GM18858 (cell line): ENCODE measurements around the gene SLC26A8.
"Not testable (repeated sequence)": the region's sequence is repeated elsewhere in the genome, so short reads cannot be mapped to it uniquely, and the experiment has no call there.

ENCODE experiments used
- ATAC-seq: cut with Tn5 transposase; IDR thresholded peaks from one replicate; pipeline ENCODE4 v1.9.1; 2021; ENCODE audit not compliant: unreplicated experiment

The SLC26A8 gene

GRCh38 chr6:36050947-36051710 is 26.7 kb upstream of the SLC26A8 start:
- ATAC-seq: no peak

DNA sequence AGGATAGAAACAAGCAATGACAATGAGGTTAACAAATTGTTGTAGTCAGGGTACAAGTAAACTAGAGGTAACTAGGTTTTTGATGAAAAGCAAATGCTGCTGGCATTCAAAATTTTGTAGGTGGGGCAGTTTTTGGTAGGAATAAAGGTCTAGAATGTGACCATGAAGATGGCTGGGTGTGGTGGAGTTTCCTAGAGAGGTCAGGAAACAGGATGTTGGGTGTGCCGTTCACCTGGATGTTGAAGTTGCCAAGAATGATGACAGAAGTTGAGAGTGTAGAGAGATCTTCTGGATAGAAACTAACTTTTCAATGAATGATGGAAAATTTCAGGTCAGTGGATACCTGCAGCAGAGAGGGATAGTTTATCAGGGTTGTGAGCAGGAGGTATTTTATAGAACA is 25.9 kb upstream of the SLC26A8 start:
- ATAC-seq: no peak

- ATAC-seq: no peak
Measured at GRCh38 chr6:36049582-36049981, 25.1 kb upstream of the SLC26A8 start.

GRCh38 chr6:36042618-36043260 is 18.3 kb upstream of the SLC26A8 start:
- no peak for ATAC-seq

- ATAC-seq: no peak
Measured at GRCh38 chr6:36040958-36041357, 16.5 kb upstream of the SLC26A8 start.

GRCh38 chr6:36039112-36039511 is 14.7 kb upstream of the SLC26A8 start:
- ATAC-seq: no peak

DNA sequence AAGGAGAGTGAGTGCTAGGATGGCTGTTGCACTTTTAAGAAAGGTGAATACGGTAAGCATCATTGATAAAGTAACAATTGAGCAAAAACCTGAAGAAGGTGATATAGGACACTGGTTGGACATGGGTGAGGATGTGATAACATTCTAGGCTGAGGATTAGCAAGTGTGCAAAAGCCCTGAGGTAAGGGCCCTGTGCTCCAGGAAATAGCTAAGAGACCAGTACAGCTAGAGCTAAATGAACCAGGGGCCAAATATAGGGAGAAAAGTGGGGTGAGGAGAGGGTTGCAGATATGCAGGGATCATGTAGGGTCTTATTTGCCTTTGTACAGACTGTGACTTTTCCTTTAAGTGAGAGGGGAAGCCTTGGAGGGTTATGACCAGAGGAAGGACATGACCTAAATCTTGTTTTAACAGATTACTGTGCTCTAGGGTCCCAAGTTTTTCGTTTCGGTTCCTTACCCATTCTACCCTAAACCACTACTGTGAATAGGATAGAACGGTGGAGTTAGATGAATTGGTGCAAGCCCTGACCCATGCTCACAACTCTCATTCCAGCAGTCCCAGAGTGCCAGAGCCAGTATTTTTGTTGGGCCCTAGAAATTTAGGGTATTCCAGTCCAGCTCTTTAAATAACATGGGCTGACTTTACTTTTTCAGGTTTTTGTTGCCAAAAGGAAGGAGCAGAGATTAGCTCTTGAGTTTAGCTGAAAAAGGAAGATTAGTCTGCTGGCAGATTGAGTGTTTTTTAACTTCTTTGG is 13.9 kb upstream of the SLC26A8 start:
- no peak for ATAC-seq

- ATAC-seq: no peak
Measured at GRCh38 chr6:36035225-36035624, 10.8 kb upstream of the SLC26A8 start.

- ATAC-seq: no peak
Measured at GRCh38 chr6:36034441-36034840, 10.0 kb upstream of the SLC26A8 start.

GRCh38 chr6:36033935-36034334 is 9.5 kb upstream of the SLC26A8 start:
- ATAC-seq: no peak

DNA sequence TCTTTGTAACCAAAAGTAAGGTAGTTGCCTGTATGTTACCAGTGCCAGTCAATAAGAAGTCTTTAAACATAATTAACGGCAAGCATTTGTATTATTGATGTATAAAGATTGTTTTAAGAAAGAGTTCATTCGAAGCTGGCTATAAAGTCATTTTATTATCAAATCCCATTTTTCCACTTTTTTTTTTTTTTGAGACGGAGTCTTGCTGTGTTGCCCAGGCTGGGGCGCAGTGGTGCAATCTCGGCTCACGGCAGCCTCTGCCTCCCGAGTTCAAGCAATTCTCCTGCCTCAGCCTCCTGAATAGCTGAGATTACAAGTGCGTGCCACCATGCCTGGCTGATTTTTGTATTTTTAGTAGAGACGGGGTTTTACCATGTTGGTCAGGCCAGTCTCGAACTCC is 8.7 kb upstream of the SLC26A8 start:
- not testable (repeated sequence) for ATAC-seq

DNA sequence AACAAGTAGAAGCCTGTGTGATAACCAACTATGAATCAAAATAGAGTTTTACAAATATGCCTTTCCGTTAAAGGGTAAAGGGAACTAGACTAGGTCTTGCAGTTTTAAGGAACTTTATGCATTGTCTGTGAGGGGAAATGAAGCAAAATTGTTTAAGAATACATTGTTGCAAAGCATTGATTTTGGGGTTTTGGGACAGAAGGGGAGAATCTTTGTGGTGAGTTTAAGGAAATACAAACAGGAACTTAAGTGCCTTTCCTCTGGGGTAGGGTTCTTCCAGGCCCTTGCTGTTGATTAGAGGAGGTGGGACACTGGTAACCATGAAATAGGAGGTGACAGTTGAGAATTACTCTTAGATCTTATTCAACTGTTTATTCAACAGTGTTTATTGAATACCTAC is 7.8 kb upstream of the SLC26A8 start:
- ATAC-seq: no peak

GRCh38 chr6:36029464-36029863 is 5.0 kb upstream of the SLC26A8 start:
- no peak for ATAC-seq

DNA sequence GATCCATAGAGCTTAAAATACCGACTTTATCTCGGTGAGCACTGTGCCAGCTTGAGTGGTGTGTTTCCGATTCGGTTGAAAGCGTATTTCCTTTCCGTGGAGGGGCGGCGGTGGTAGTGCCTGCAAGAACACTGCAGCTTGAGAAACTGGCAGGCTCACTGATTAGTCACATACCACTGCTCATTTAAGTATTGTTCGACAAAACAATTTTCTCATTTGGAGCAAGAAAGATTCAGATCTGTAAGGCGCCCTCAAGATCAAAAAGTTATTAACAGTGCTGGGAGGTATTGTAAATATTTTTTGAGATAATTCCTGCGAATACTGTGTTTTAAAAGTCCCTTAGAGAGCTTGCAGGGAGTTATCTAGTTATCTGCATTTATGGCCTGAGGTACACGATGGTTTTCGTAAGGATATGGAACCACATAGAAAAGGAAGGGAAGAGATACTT is 4.5 kb upstream of the SLC26A8 start:
- no peak for ATAC-seq

DNA sequence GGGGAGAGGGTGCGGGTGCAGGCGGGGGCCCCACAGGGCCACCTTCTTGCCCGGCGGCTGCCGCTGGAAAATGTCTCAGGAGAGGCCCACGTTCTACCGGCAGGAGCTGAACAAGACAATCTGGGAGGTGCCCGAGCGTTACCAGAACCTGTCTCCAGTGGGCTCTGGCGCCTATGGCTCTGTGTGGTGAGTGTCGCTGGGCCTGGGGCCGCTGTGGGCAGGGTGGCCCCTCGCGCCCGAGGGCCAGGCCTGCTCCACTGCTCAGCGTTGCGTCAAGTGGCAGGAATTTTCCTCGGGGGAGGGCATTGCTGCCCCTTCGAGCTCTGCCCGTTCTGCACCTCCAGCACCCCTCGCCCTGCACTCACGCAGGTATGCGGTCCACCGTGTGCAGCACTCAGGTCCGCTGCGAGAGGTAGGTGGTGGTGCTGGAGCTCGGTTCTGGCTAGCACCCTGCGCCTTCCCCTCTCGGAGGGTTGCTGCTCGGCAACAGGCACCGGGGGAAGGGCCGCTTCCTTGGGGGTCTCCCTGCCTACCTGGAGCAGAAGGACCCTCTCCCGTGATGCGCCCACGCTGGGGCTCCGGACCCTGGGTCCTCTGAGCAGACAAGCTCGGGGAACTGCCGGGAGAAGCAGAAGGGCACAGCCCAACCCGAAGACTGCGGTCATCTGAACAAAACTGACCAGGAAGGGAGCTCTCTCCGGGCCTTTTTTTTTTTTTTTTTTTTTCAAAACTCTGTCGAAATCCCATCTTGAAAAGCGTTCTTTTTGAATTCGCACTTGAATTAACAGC is 3.8 kb upstream of the SLC26A8 start:
- no peak for ATAC-seq

GRCh38 chr6:36027501-36028087 is 3.2 kb upstream of the SLC26A8 start, which contains the start of gene MAPK14:
Gene MAPK14 (plus strand): TSS chr6:36027808. CDS start chr6:36028158, 350 bp downstream.
- peak; percentile 79 for ATAC-seq

GRCh38 chr6:36025932-36026327 is 1.5 kb upstream of the SLC26A8 start:
- ATAC-seq: no peak

DNA sequence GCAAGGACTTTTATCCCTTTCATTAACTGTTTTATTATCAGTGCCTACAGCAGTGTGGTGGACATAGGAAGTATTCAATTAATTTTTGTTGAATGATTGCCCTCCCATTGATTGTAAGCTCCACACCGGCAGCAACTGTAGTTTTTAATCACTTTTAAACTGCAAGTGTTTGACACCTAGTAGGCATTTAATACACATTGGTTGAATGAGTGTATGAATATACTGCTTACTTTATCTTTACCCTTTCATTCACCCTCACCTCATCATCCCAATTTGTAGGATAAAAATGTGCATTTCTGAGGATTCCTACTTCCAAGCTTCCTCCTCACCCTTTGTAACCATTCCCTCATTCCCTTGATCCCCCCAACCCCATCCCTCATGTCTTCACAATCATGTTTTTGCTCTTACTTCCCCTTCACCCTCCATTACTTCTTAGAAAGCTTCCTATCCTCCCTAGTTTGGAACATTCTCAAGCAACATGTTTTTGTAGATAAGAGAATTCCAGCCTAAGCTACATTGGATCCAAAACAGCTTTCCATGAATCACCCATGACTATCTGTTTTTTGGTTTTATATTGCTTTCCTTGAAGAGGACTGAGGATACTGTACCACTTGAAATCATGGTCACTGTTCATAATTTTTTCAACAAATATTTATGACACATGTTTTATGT is 955 bp upstream of the SLC26A8 start:
- no peak for ATAC-seq

DNA sequence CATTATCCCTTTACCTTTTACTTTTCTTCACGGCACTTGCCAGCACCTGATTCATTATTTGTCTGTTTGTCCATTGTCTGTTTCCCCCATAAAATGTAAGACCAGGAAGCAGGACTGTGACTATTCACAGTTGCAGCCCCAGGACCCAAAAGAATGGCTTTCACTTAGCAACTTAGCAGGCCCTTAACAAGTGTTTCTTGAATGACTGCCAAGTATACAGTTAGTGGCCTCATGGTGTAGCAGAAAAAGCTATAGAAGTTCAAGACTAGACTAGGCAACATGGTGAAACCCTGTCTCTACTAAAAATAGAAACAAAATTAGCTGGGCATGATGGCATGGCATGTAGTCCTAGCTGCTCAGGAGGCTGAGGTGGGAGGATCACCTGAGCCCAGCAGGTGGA is 4.3 kb downstream of the SLC26A8 start:
- no peak for ATAC-seq

- no peak for ATAC-seq
Measured at GRCh38 chr6:36019167-36019566, 5.3 kb downstream of the SLC26A8 start.
